GM23338 (cell line): ENCODE data around the gene ESR2. TPM values are rescaled to one million over a fixed set of nuclear protein-coding genes. Genes with fewer than 3 reads are reported as not detected.

Experiments used
- ATAC-seq: fragments of 200-7000 bp; cut with Tn5 transposase; 3 replicates; pipeline ENCODE4 v1.9.1; 2020
- DNase-seq: peaks from one replicate; pipeline ENCODE4 v3.0.0-alpha.2; 2015; ENCODE audit warnings: low spot score
- H2AFZ ChIP-seq: fragments of 200-600 bp; sonication (generic); 2 replicates; pipeline ENCODE4 v1.8.0; 2016; ENCODE audit warnings: antibody characterized with exemption, mild to moderate bottlenecking, moderate library complexity
- H3F3A ChIP-seq: fragments of 200-600 bp; sonication (generic); replicated peaks from 2 replicates; pipeline ENCODE4 v1.8.0; 2017; ENCODE audit warnings: antibody characterized with exemption, mixed run types, low read depth
- H3K27ac ChIP-seq: fragments of 200-600 bp; sonication (generic); 2 replicates; pipeline ENCODE4 v1.6.1; 2016; ENCODE audit warnings: low read depth
- H3K27me3 ChIP-seq: fragments of 200-600 bp; sonication (generic); 2 replicates; pipeline ENCODE4 v1.8.0; 2016; ENCODE audit warnings: mild to moderate bottlenecking, mixed run types, moderate library complexity; ENCODE audit not compliant: insufficient read depth
- H3K36me3 ChIP-seq: fragments of 200-600 bp; sonication (generic); 2 replicates; pipeline ENCODE4 v1.8.0; 2016; ENCODE audit warnings: mild to moderate bottlenecking; ENCODE audit not compliant: insufficient read depth
- H3K4me1 ChIP-seq: fragments of 200-600 bp; sonication (generic); 2 replicates; pipeline ENCODE4 v1.8.0; 2016; ENCODE audit warnings: mild to moderate bottlenecking, moderate library complexity; ENCODE audit not compliant: insufficient read depth
- H3K4me2 ChIP-seq: fragments of 200-600 bp; sonication (generic); 2 replicates; pipeline ENCODE4 v1.7.1; 2017; ENCODE audit warnings: mixed run types
- H3K4me3 ChIP-seq: fragments of 200-600 bp; sonication (generic); 2 replicates; pipeline ENCODE4 v1.6.1; 2016; ENCODE audit warnings: mixed run types
- H3K79me2 ChIP-seq: fragments of 200-600 bp; sonication (generic); replicated peaks from 2 replicates; pipeline ENCODE4 v1.8.0; 2017; ENCODE audit warnings: mild to moderate bottlenecking; ENCODE audit not compliant: insufficient read depth
- H3K9me2 ChIP-seq: fragments of 200-600 bp; sonication (generic); 2 replicates; pipeline ENCODE4 v1.8.0; 2017; ENCODE audit not compliant: insufficient read depth
- H4K20me1 ChIP-seq: fragments of 200-600 bp; sonication (generic); replicated peaks from 2 replicates; pipeline ENCODE4 v1.8.0; 2017; ENCODE audit warnings: mild to moderate bottlenecking; ENCODE audit not compliant: insufficient read depth
- H3K27ac Mint-ChIP-seq: 2 replicates; pipeline ENCODE4 v1.8.0; 2020; ENCODE audit warnings: inconsistent platforms, mild to moderate bottlenecking, moderate library complexity, mixed read lengths
- H3K27me3 Mint-ChIP-seq: 3 replicates; pipeline ENCODE4 v1.8.0; 2022; ENCODE audit warnings: low read depth, mild to moderate bottlenecking, moderate library complexity, mixed read lengths, inconsistent platforms; ENCODE audit not compliant: insufficient read depth, poor library complexity
- H3K36me3 Mint-ChIP-seq: 3 replicates; pipeline ENCODE4 v1.8.0; 2021; ENCODE audit warnings: low read depth, mild to moderate bottlenecking, inconsistent platforms, moderate library complexity, mixed read lengths
- H3K4me1 Mint-ChIP-seq: 3 replicates; pipeline ENCODE4 v1.8.0; 2020; ENCODE audit warnings: mild to moderate bottlenecking, inconsistent platforms, mixed read lengths
- H3K4me3 Mint-ChIP-seq: 3 replicates; pipeline ENCODE4 v1.8.0; 2021; ENCODE audit warnings: moderate library complexity, mild to moderate bottlenecking, inconsistent platforms, mixed read lengths
- H3K9me3 Mint-ChIP-seq: 3 replicates; pipeline ENCODE4 v1.8.0; 2020; ENCODE audit warnings: moderate library complexity, mild to moderate bottlenecking, inconsistent platforms, mixed read lengths
- CREB1 ChIP-seq: fragments of 250-450 bp; sonication (Bioruptor Pico); IDR thresholded peaks from 2 replicates; pipeline ENCODE4 v1.5.0; 2020; ENCODE audit warnings: low read depth, mild to moderate bottlenecking, moderate library complexity
- CTCF ChIP-seq, 2 experiments: fragments of 200-600 bp in 1 of 2; sonication (generic) in 1 of 2; conservative IDR thresholded peaks; 2 replicates each; pipeline versions ENCODE4 v1.5.1 to v1.6.1; 2016 to 2017; ENCODE audit warnings: antibody characterized with exemption in 2 of 2, low read depth in 2 of 2, mild to moderate bottlenecking in 2 of 2, moderate library complexity in 1 of 2
- ETS1 ChIP-seq: IDR thresholded peaks from 2 replicates; pipeline ENCODE4 v1.6.1; 2016; ENCODE audit warnings: antibody characterized with exemption
- EZH2 ChIP-seq: fragments of 200-600 bp; sonication (generic); IDR thresholded peaks from one replicate; pipeline ENCODE4 v1.8.0; 2017; ENCODE audit warnings: antibody characterized with exemption, mild to moderate bottlenecking, low read depth; ENCODE audit not compliant: unreplicated experiment
- EZH2phosphoT487 ChIP-seq: fragments of 200-600 bp; sonication (generic); IDR thresholded peaks from one replicate; pipeline ENCODE4 v1.8.1; 2018; ENCODE audit warnings: antibody characterized with exemption; ENCODE audit not compliant: unreplicated experiment
- JUNB ChIP-seq: IDR thresholded peaks from one replicate; pipeline ENCODE4 v1.6.1; 2016; ENCODE audit warnings: antibody characterized with exemption; ENCODE audit not compliant: unreplicated experiment
- NANOG ChIP-seq: IDR thresholded peaks from 2 replicates; pipeline ENCODE4 v1.6.1; 2016; ENCODE audit warnings: antibody characterized with exemption, borderline replicate concordance
- POLR2AphosphoS5 ChIP-seq: IDR thresholded peaks from 2 replicates; pipeline ENCODE4 v1.6.1; 2016; ENCODE audit warnings: antibody characterized with exemption, low read depth
- REST ChIP-seq: IDR thresholded peaks from one replicate; pipeline ENCODE4 v1.6.1; 2018; ENCODE audit warnings: antibody characterized with exemption; ENCODE audit not compliant: unreplicated experiment
- STAT1 ChIP-seq: IDR thresholded peaks from one replicate; pipeline ENCODE4 v1.6.1; 2016; ENCODE audit warnings: antibody characterized with exemption; ENCODE audit not compliant: unreplicated experiment
- ZNF114 ChIP-seq: fragments of 250-450 bp; sonication (Bioruptor Pico); IDR thresholded peaks from 2 replicates; pipeline ENCODE4 v1.5.0; 2020; ENCODE audit warnings: mild to moderate bottlenecking, moderate library complexity
- ZNF331 ChIP-seq: fragments of 250-450 bp; sonication (Bioruptor Pico); IDR thresholded peaks from 2 replicates; pipeline ENCODE4 v1.5.0; 2020; ENCODE audit warnings: low read depth, mild to moderate bottlenecking, moderate library complexity
- ZNF462 ChIP-seq: fragments of 250-450 bp; sonication (Bioruptor Pico); IDR thresholded peaks from 2 replicates; pipeline ENCODE4 v1.5.0; 2020; ENCODE audit warnings: mild to moderate bottlenecking, moderate library complexity
- polyA plus RNA-seq: library from polyadenylated mRNA; unstranded; fragments of >200 nt; fragmentation: Nextera tagmentation; extraction: Ambion mirVana; gene quantifications from 2 replicates; pipeline ENCODE4 v1.2.1, GENCODE V29; 2016
- total RNA-seq: library from RNA; depleted of rRNA; stranded (reverse); fragments of >200 nt; shearing (Covaris generic); gene quantifications from 2 replicates; pipeline ENCODE4 v1.2.3, GENCODE V29; 2014

The ESR2 gene
- total and polyA plus RNA-seq, 2 experiments from 2014 or later: 0.58 to 0.59 TPM

GRCh38 chr14:64245491-64245890 is 48.7 kb downstream of the ESR2 start:
- H3K27me3 Mint-ChIP-seq: no peaks in the 10 kb centered on the region

More at GRCh38 chr14:64245491-64245890, 48.7 kb downstream of the ESR2 start:
- Histone ChIP-seq H3F3A (no peaks in the 10 kb centered on the region), H2AFZ (no peak overlapping the region), H3K4me3 (no peak overlapping the region), H3K27me3 (no peaks in the 10 kb centered on the region), H3K79me2 (no peaks in the 10 kb centered on the region), H3K4me1 (no peaks in the 10 kb centered on the region), H3K27ac (no peak overlapping the region), H3K4me2 (no peak overlapping the region), H4K20me1 (no peaks in the 10 kb centered on the region), H3K9me2 (no peaks in the 10 kb centered on the region), H3K36me3 (no peaks in the 10 kb centered on the region)
- ATAC-seq: no peak
- Mint-ChIP-seq H3K36me3 (no peaks in the 10 kb centered on the region), H3K4me1 (no peaks in the 10 kb centered on the region; the same call in 2 of the 3 replicates), H3K9me3 (no peaks in the 10 kb centered on the region), H3K27ac (no peak overlapping the region), H3K4me3 (no peak overlapping the region)
- DNase-seq: no peak
- TF ChIP-seq ETS1 (no peak), NANOG (no peak), EZH2 (no peak), ZNF331 (no peak), CREB1 (CRISPR knock-in tag) (no peak), ZNF462 (CRISPR knock-in tag) (no peak), CTCF (conservative IDR thresholded peaks at IDR 0.05; ENCODE audit: low read depth in 2 of 2) (no peak), JUNB (no peak), STAT1 (no peak), POLR2AphosphoS5 (no peak), EZH2phosphoT487 (no peak), REST (no peak), ZNF114 (CRISPR knock-in tag) (no peak)
